Activated CD8-positive, alpha-beta T cell treated with anti-CD3 and anti-CD28 coated beads for 36 hours (primary cell): ENCODE results near the gene ATE1. TPM values are rescaled to one million over a fixed set of nuclear protein-coding genes. Genes with fewer than 3 reads are reported as not detected.

Experiments used
- total RNA-seq, 2 experiments: library from RNA; stranded (reverse); gene quantifications; one replicate each; pipeline ENCODE4 v1.2.3, GENCODE V29; 2021

ATE1 gene
- total RNA-seq, 2 experiments from 2014 or later: 18.0 to 19.2 TPM

Other genes starting within 250 kb of the ATE1 start
- 10 to 100 TPM; 49.7 to 50.8 TPM for gene NSMCE4A, start 47.2 kb upstream of the ATE1 start, total RNA-seq
- not detected for gene TACC2, start 61.1 kb upstream of the ATE1 start, total RNA-seq